PFSK-1 (cell line): ENCODE data around the gene EMILIN3.

Experiments
- FOXP2 ChIP-seq: optimal IDR thresholded peaks from 2 replicates; pipeline ENCODE3; 2011; ENCODE audit warnings: borderline replicate concordance, control low read depth, inconsistent platforms; ENCODE audit not compliant: insufficient read depth; ENCODE audit errors: extremely low read length, extremely low read depth
- POLR2AphosphoS5 ChIP-seq: IDR thresholded peaks from 2 replicates; pipeline ENCODE4 v1.6.1; 2012; ENCODE audit warnings: low read depth, mild to moderate bottlenecking, control low read depth, low read length, moderate library complexity
- REST ChIP-seq, 2 experiments: IDR thresholded peaks; 2 replicates each; pipeline versions ENCODE4 v1.6.1 to v1.8.0; 2011 to 2012; ENCODE audit warnings: low read depth in 2 of 2, low read length in 2 of 2, control low read depth in 1 of 2, inconsistent platforms in 1 of 2, mild to moderate bottlenecking in 1 of 2, moderate library complexity in 1 of 2; ENCODE audit not compliant: insufficient read depth in 1 of 2
- SIN3A ChIP-seq: IDR thresholded peaks from 2 replicates; pipeline ENCODE4 v1.6.1; 2012; ENCODE audit warnings: mild to moderate bottlenecking, low read length, moderate library complexity, borderline replicate concordance; ENCODE audit not compliant: insufficient read depth

GRCh38 chr20:41392295-41392694 is 25.7 kb upstream of the EMILIN3 start:
- TF ChIP-seq SIN3A (no peak), FOXP2 (no peak), REST (IDR thresholded peaks at IDR 0.05; ENCODE audit: insufficient read depth in 1 of 2, low read depth in 2 of 2, low read length in 2 of 2) (no peak), POLR2AphosphoS5 (no peak)
